ENCODE measurements around the gene NGB.

Gene NGB

GRCh38 chr14:77318006-77318553 lies 47.1 kb upstream of the NGB start:
- Histone ChIP-seq H3K4me3 (replicated peaks; ENCODE audit: insufficient read depth, low read length) (no peak overlapping the region), H3K27me3 (ENCODE audit: insufficient read depth, poor library complexity, severe bottlenecking) (no peaks in the 10 kb centered on the region), H3K27ac (replicated peaks) (no peak overlapping the region)
- TF ChIP-seq, protein P1, sequence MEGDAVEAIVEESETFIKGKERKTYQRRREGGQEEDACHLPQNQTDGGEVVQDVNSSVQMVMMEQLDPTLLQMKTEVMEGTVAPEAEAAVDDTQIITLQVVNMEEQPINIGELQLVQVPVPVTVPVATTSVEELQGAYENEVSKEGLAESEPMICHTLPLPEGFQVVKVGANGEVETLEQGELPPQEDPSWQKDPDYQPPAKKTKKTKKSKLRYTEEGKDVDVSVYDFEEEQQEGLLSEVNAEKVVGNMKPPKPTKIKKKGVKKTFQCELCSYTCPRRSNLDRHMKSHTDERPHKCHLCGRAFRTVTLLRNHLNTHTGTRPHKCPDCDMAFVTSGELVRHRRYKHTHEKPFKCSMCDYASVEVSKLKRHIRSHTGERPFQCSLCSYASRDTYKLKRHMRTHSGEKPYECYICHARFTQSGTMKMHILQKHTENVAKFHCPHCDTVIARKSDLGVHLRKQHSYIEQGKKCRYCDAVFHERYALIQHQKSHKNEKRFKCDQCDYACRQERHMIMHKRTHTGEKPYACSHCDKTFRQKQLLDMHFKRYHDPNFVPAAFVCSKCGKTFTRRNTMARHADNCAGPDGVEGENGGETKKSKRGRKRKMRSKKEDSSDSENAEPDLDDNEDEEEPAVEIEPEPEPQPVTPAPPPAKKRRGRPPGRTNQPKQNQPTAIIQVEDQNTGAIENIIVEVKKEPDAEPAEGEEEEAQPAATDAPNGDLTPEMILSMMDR (IDR thresholded peaks at IDR 0.05; ENCODE audit: insufficient read depth, low read length) = no peak
- TF ChIP-seq, protein P2, sequence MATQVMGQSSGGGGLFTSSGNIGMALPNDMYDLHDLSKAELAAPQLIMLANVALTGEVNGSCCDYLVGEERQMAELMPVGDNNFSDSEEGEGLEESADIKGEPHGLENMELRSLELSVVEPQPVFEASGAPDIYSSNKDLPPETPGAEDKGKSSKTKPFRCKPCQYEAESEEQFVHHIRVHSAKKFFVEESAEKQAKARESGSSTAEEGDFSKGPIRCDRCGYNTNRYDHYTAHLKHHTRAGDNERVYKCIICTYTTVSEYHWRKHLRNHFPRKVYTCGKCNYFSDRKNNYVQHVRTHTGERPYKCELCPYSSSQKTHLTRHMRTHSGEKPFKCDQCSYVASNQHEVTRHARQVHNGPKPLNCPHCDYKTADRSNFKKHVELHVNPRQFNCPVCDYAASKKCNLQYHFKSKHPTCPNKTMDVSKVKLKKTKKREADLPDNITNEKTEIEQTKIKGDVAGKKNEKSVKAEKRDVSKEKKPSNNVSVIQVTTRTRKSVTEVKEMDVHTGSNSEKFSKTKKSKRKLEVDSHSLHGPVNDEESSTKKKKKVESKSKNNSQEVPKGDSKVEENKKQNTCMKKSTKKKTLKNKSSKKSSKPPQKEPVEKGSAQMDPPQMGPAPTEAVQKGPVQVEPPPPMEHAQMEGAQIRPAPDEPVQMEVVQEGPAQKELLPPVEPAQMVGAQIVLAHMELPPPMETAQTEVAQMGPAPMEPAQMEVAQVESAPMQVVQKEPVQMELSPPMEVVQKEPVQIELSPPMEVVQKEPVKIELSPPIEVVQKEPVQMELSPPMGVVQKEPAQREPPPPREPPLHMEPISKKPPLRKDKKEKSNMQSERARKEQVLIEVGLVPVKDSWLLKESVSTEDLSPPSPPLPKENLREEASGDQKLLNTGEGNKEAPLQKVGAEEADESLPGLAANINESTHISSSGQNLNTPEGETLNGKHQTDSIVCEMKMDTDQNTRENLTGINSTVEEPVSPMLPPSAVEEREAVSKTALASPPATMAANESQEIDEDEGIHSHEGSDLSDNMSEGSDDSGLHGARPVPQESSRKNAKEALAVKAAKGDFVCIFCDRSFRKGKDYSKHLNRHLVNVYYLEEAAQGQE (IDR thresholded peaks at IDR 0.05; ENCODE audit: insufficient replicate concordance, low read depth) = no peak
- TF ChIP-seq SPI1 (IDR thresholded peaks at IDR 0.05; ENCODE audit: borderline replicate concordance, low read depth) = no peak
- TF ChIP-seq POLR2AphosphoS5 (IDR thresholded peaks at IDR 0.05; ENCODE audit: low read depth) = no peak
- no peak for TF ChIP-seq GABPA (IDR thresholded peaks at IDR 0.05; ENCODE audit: low read depth)
- no peak for DNase-seq (ENCODE audit: low read depth in 1 of 2, low spot score in 1 of 2)

DNA sequence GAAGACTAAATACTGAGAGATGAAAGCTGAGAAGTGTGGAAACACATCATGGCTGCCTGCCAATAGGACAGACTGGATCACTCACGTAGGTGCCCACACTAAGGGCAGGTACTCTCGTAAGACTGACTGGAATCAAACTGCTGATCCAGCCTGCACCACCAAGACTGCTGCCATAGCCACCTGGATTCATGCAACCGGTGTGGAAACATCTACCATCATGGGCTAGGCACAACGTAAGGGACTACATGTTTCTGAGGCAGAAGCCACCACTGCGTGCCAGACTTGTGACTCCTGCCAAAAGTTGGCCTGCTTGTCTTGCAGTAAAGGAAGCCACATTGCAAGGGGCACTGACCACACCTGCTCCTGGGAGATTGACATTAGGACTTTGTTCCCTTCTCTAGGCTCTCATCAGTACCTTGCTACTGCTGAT lies 45.9 kb upstream of the NGB start:
- H3K27me3 ChIP-seq (ENCODE audit: insufficient read depth, poor library complexity, severe bottlenecking) = no peaks in the 10 kb centered on the region
- no peak overlapping the region for H3K27ac ChIP-seq (replicated peaks)
- no peak overlapping the region for H3K4me3 ChIP-seq (replicated peaks; ENCODE audit: insufficient read depth, low read length)
- DNase-seq (ENCODE audit: low read depth in 1 of 2, low spot score in 1 of 2) = no peak
- TF ChIP-seq, protein P2 (IDR thresholded peaks at IDR 0.05; ENCODE audit: insufficient replicate concordance, low read depth) = no peak
- TF ChIP-seq GABPA (IDR thresholded peaks at IDR 0.05; ENCODE audit: low read depth) = no peak
- TF ChIP-seq, protein P1 (IDR thresholded peaks at IDR 0.05; ENCODE audit: insufficient read depth, low read length) = no peak
- no peak for TF ChIP-seq SPI1 (IDR thresholded peaks at IDR 0.05; ENCODE audit: borderline replicate concordance, low read depth)
- TF ChIP-seq POLR2AphosphoS5 (IDR thresholded peaks at IDR 0.05; ENCODE audit: low read depth) = no peak

- no peak overlapping the region for H3K4me3 ChIP-seq (replicated peaks; ENCODE audit: insufficient read depth, low read length)
- H3K27me3 ChIP-seq (ENCODE audit: insufficient read depth, poor library complexity, severe bottlenecking) = no peaks in the 10 kb centered on the region
- DNase-seq (ENCODE audit: low read depth in 1 of 2, low spot score in 1 of 2) = no peak
- no peak overlapping the region for H3K27ac ChIP-seq (replicated peaks)
- TF ChIP-seq POLR2AphosphoS5 (IDR thresholded peaks at IDR 0.05; ENCODE audit: low read depth) (no peak), GABPA (IDR thresholded peaks at IDR 0.05; ENCODE audit: low read depth) (no peak)
Observed at GRCh38 chr14:77316195-77316505, 45.1 kb upstream of the NGB start.

GRCh38 chr14:77314539-77315457 lies 43.8 kb upstream of the NGB start:
- Histone ChIP-seq H3K27me3 (ENCODE audit: insufficient read depth, poor library complexity, severe bottlenecking) (no peaks in the 10 kb centered on the region), H3K27ac (replicated peaks) (no peak overlapping the region)
- no peak for DNase-seq (ENCODE audit: low read depth in 1 of 2, low spot score in 1 of 2)

More at GRCh38 chr14:77314539-77315457, 43.8 kb upstream of the NGB start:
- no peak for TF ChIP-seq POLR2AphosphoS5 (IDR thresholded peaks at IDR 0.05; ENCODE audit: low read depth)
- H3K4me3 ChIP-seq (replicated peaks; ENCODE audit: insufficient read depth, low read length) = no peak overlapping the region
